CMK (cell line): ENCODE measurements around the gene ASNSD1.

Source experiments
- DNase-seq: peaks from one replicate; pipeline ENCODE4 v3.0.0-alpha.2; 2010; ENCODE audit warnings: low read depth

Gene ASNSD1

GRCh38 chr2:189661148-189661956, at the start of gene ASNSD1:
Gene ASNSD1 (plus strand): TSS chr2:189661459. CDS start chr2:189666133, 4,674 bp downstream.
- DNase-seq, result peak; percentile 99

GRCh38 chr2:189613077-189613636, 48.1 kb upstream of the ASNSD1 start:
- no peak for DNase-seq

GRCh38 chr2:189613650-189614420, 47.4 kb upstream of the ASNSD1 start:
- no peak for DNase-seq

- DNase-seq, result no peak
Measured at GRCh38 chr2:189614585-189614984, 46.7 kb upstream of the ASNSD1 start.

- no peak for DNase-seq
Measured at GRCh38 chr2:189618197-189618596, 43.1 kb upstream of the ASNSD1 start.

GRCh38 chr2:189621781-189622180, 39.5 kb upstream of the ASNSD1 start:
- DNase-seq, result no peak

GRCh38 chr2:189623049-189623448, 38.2 kb upstream of the ASNSD1 start:
- no peak for DNase-seq

GRCh38 chr2:189624648-189625355, 36.5 kb upstream of the ASNSD1 start:
- no peak for DNase-seq

- DNase-seq, result no peak
Measured at GRCh38 chr2:189625636-189626035, 35.6 kb upstream of the ASNSD1 start.

GRCh38 chr2:189627789-189628188, 33.5 kb upstream of the ASNSD1 start:
- DNase-seq, result no peak

- DNase-seq, result no peak
Measured at GRCh38 chr2:189628817-189629530, 32.3 kb upstream of the ASNSD1 start.

- no peak for DNase-seq
Measured at GRCh38 chr2:189629531-189630453, 31.5 kb upstream of the ASNSD1 start.

GRCh38 chr2:189631849-189632248, 29.4 kb upstream of the ASNSD1 start:
- no peak for DNase-seq

GRCh38 chr2:189633392-189633811, 27.9 kb upstream of the ASNSD1 start:
- DNase-seq, result no peak

- DNase-seq, result no peak
Measured at GRCh38 chr2:189635353-189635752, 25.9 kb upstream of the ASNSD1 start.

- no peak for DNase-seq
Measured at GRCh38 chr2:189638301-189639006, 22.8 kb upstream of the ASNSD1 start.

GRCh38 chr2:189639007-189639609, 22.2 kb upstream of the ASNSD1 start:
- DNase-seq, result no peak

- no peak for DNase-seq
Measured at GRCh38 chr2:189641002-189641401, 20.3 kb upstream of the ASNSD1 start.

GRCh38 chr2:189641590-189641989, 19.7 kb upstream of the ASNSD1 start:
- DNase-seq, result no peak
